ENCODE data around the gene SLC22A1.

GRCh38 chr6:160141001-160141726 lies 19.5 kb downstream of the SLC22A1 start:
- TF ChIP-seq CTCF (IDR thresholded peaks at IDR 0.05) = no peak
- no peak for TF ChIP-seq POLR2AphosphoS5 (IDR thresholded peaks at IDR 0.05; ENCODE audit: low read depth, low read length)
- TF ChIP-seq SIN3A (IDR thresholded peaks at IDR 0.05; ENCODE audit: borderline replicate concordance, insufficient read depth, low read depth, low read length) = no peak
- no peak for TF ChIP-seq TCF7L2 (IDR thresholded peaks at IDR 0.05; ENCODE audit: low read depth, low read length)
- TF ChIP-seq REST (IDR thresholded peaks at IDR 0.05; ENCODE audit: insufficient read depth in 1 of 2, low read depth in 2 of 2, low read length in 1 of 2) = no peak

All from Panc1 (cell line).